Astrocyte of the cerebellum (primary cell): ENCODE results near the gene DDB1.

ENCODE experiments used
- DNase-seq: peaks from one replicate; pipeline ENCODE4 v3.0.0-alpha.2; 2011; ENCODE audit warnings: low read depth
- H3K4me3 ChIP-seq: 2 replicates; pipeline ENCODE4 v1.5.1; 2011; ENCODE audit warnings: mild to moderate bottlenecking, low read depth, low read length, moderate library complexity
- in situ Hi-C: cut with HindIII; loops from 2 replicates; pipeline ENCODE4 v1.10.0; 2017; ENCODE audit warnings: low sequenced_read_pairs
- TF ChIP-seq, protein P1 (sequence below): IDR thresholded peaks from 2 replicates; pipeline ENCODE4 v1.5.1; 2012; ENCODE audit warnings: low read length, low read depth, moderate library complexity, mild to moderate bottlenecking; ENCODE audit errors: missing control alignments

The DDB1 gene

GRCh38 chr11:61336171-61336935 is 3.4 kb upstream of the DDB1 start:
- TF ChIP-seq, protein P1, sequence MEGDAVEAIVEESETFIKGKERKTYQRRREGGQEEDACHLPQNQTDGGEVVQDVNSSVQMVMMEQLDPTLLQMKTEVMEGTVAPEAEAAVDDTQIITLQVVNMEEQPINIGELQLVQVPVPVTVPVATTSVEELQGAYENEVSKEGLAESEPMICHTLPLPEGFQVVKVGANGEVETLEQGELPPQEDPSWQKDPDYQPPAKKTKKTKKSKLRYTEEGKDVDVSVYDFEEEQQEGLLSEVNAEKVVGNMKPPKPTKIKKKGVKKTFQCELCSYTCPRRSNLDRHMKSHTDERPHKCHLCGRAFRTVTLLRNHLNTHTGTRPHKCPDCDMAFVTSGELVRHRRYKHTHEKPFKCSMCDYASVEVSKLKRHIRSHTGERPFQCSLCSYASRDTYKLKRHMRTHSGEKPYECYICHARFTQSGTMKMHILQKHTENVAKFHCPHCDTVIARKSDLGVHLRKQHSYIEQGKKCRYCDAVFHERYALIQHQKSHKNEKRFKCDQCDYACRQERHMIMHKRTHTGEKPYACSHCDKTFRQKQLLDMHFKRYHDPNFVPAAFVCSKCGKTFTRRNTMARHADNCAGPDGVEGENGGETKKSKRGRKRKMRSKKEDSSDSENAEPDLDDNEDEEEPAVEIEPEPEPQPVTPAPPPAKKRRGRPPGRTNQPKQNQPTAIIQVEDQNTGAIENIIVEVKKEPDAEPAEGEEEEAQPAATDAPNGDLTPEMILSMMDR, result peak; percentile 99
- H3K4me3 ChIP-seq, result no peak overlapping the region
- in situ Hi-C loops, result no loop called here
- DNase-seq, result peak; percentile 51

- H3K4me3 ChIP-seq, result no peak overlapping the region
- in situ Hi-C loops, result no loop called here
- no peak for DNase-seq
- TF ChIP-seq, protein P1, result no peak
These were observed 2.4 kb upstream of the DDB1 start for GRCh38 chr11:61335355-61335710.

DNA sequence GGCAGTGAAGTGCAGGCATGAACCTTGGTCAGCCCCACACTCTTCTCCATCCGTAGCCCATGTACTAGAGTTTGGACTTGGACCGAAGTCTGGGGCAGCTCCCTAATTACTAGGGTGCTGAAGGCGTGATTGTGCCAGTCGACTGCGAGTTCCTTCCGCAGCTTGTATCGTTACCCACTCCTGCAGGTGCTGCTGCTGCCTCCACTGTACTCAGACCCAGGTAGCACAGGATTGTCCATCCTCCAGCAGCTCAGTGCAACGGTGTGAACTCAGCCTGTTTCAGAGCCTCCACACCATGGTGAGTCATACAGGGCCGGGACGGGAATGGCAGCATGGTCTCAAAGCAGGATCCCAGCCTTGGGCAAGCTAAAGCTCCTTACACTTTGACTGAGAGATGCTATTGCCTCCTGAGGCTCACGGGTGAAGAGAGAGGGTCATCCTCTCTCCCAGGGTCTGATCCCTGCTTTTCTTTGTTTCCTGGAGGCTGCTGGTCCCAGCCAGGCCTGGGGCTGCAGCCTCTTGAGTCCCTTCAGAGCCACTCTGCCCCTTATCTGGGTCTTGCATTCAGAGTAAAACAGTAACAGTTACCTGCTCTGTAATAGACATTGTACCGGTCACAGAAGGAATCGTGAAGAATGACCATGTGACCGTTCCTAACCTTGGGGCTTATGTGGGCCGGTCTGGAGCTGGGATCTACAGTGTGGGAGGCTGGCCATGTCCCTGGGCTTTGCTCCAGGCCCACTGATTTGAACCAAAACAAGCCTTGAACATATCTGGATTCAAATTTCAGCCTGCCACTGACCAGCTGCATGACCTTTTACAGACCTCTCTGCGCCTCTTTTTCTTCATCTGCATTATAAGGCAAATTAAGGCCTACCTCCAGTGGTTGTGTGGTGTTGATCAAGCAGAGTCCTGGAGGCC is 1.8 kb upstream of the DDB1 start:
- TF ChIP-seq, protein P1, result no peak
- H3K4me3 ChIP-seq, result no peak overlapping the region
- in situ Hi-C loops, result no loop called here
- no peak for DNase-seq

- H3K4me3 ChIP-seq, result peak overlapping the region; percentile 99
- DNase-seq, result no peak
- TF ChIP-seq, protein P1, result no peak
- in situ Hi-C loops, result no loop called here
These were observed 887 bp upstream of the DDB1 start for GRCh38 chr11:61333550-61334433.

DNA sequence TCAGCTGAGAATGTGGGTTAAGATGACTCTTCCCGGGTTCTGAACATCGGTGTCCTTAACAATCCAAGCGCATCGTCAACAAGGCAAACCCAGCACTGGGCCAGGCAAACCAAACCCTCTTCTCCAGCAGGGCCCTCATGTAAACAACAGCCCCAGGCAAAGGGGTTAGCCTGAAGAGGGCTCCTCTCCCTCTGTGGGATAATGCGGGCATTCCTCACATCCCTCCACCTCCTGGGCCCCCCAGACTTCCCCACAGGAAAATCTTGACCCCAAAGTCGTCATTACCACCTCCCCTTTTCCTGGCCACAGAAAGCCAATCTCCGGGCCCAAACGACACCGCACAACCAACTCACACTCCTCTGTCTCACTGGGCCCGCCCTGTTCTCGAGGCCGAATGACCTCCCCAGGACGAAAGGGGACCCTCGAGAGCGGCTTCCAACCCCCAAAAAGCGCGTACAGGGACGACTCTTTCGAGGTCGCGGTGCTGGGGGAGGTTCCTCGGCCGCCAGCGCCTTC is 566 bp downstream of the DDB1 start:
- in situ Hi-C loops, result no loop called here
- TF ChIP-seq, protein P1, result peak; percentile 8
- DNase-seq, result no peak
- H3K4me3 ChIP-seq, result peak overlapping the region; percentile 99

DNA sequence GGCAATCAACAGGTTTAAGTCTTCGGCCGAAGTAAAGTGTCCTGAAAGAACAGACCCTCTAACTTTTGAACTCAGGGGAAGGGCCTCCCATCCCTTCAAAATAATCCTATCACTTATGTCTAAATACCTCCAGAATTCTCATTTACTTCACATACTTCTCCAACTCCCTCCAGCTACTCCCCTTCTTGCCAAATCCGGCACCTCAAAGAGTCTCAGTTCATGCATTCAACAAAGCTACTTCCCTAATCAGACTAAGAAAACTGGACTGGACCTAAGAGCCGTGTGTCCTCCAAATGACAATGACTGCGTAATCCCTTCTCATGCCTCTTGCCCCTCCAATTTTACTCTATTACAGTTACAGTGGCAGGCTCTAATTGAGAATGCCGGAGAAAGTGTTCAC is 1.3 kb downstream of the DDB1 start:
- TF ChIP-seq, protein P1, result no peak
- DNase-seq, result no peak
- in situ Hi-C loops, result no loop called here
- H3K4me3 ChIP-seq, result peak overlapping the region; percentile 99
